ENCODE measurements around the gene RMDN2. TPM values are rescaled to one million over a fixed set of nuclear protein-coding genes. Genes with fewer than 3 reads are reported as not detected.

Gene RMDN2
- polyA plus RNA-seq, 1 donor (not counting 4 experiments of a cell fraction or from before 2014, with no cell fraction given) = 9.3 TPM

GRCh38 chr2:38037757-38038621 is 112.9 kb downstream of the RMDN2 start:
- H3K4me3 ChIP-seq (ENCODE audit: control insufficient read depth in 2 of 3, extremely low read depth in 1 of 3, insufficient read depth in 2 of 3, low read depth in 1 of 3, low read length in 3 of 3) = peak overlapping the region in 2 of 3 experiments; percentile 26 to 29
- H3K27me3 ChIP-seq (ENCODE audit: control insufficient read depth, extremely low read depth, insufficient read depth, low read length) = peaks cover 24% of the 10 kb centered on the region
- no peak overlapping the region for H3K27ac ChIP-seq (ENCODE audit: control insufficient read depth, insufficient read depth, low read length)
- TF ChIP-seq CTCF (optimal IDR thresholded peaks at IDR 0.05 in 1 of 3, IDR thresholded peaks at IDR 0.05 in 1 of 3, conservative IDR thresholded peaks at IDR 0.05 in 1 of 3; ENCODE audit: extremely low read depth in 1 of 3, insufficient read depth in 2 of 3, low read length in 3 of 3) (peak in 1 of 3 experiments; percentile 7), EZH2 (IDR thresholded peaks at IDR 0.05; ENCODE audit: low read length) (no peak)
- H4K20me1 ChIP-seq (ENCODE audit: control insufficient read depth, extremely low read depth, insufficient read depth, low read length) = no peaks in the 10 kb centered on the region
- FAIRE-seq (no peak), DNase-seq (ENCODE audit: low read depth, low spot score) (no peak)
- H3K9me1 ChIP-seq (ENCODE audit: control insufficient read depth, extremely low read depth, insufficient read depth, low read length) = no peaks in the 10 kb centered on the region
- no peak overlapping the region for H3K9ac ChIP-seq (ENCODE audit: control insufficient read depth, extremely low read depth, insufficient read depth, low read length)
- no peaks in the 10 kb centered on the region for H3K36me3 ChIP-seq (ENCODE audit: control insufficient read depth in 2 of 2, extremely low read depth in 1 of 2, insufficient read depth in 2 of 2, low read length in 2 of 2)
- H3K4me2 ChIP-seq (ENCODE audit: control insufficient read depth, extremely low read depth, insufficient read depth, low read depth, low read length) = peak overlapping the region; percentile 83
- H2AFZ ChIP-seq (ENCODE audit: control insufficient read depth, low read length) = peak overlapping the region; percentile 65
- H3K4me1 ChIP-seq (ENCODE audit: control insufficient read depth, extremely low read depth, insufficient read depth, low read length) = peaks cover 15% of the 10 kb centered on the region
- dilution Hi-C loops (cut with MboI; ENCODE audit: extremely low pct_ligation_motif_present, low sequenced_read_pairs) = no loop called here
- H3K9me3 ChIP-seq (ENCODE audit: control insufficient read depth, low read depth, low read length) = no peaks in the 10 kb centered on the region
- no peaks in the 10 kb centered on the region for H3K79me2 ChIP-seq (ENCODE audit: control insufficient read depth, insufficient read depth, low read length)

- FAIRE-seq = no peak
- Histone ChIP-seq H3K9ac (ENCODE audit: control insufficient read depth, extremely low read depth, insufficient read depth, low read length) (no peak overlapping the region), H3K9me1 (ENCODE audit: control insufficient read depth, extremely low read depth, insufficient read depth, low read length) (no peaks in the 10 kb centered on the region), H2AFZ (ENCODE audit: control insufficient read depth, low read length) (no peak overlapping the region), H3K27me3 (ENCODE audit: control insufficient read depth, extremely low read depth, insufficient read depth, low read length) (peaks cover 24% of the 10 kb centered on the region), H3K4me3 (ENCODE audit: control insufficient read depth in 2 of 3, extremely low read depth in 1 of 3, insufficient read depth in 2 of 3, low read depth in 1 of 3, low read length in 3 of 3) (peak overlapping the region in 1 of 3 experiments; percentile 29), H3K9me3 (ENCODE audit: control insufficient read depth, low read depth, low read length) (no peaks in the 10 kb centered on the region), H3K4me1 (ENCODE audit: control insufficient read depth, extremely low read depth, insufficient read depth, low read length) (peaks cover 15% of the 10 kb centered on the region), H3K27ac (ENCODE audit: control insufficient read depth, insufficient read depth, low read length) (no peak overlapping the region), H4K20me1 (ENCODE audit: control insufficient read depth, extremely low read depth, insufficient read depth, low read length) (no peaks in the 10 kb centered on the region), H3K4me2 (ENCODE audit: control insufficient read depth, extremely low read depth, insufficient read depth, low read depth, low read length) (peak overlapping the region; percentile 83), H3K79me2 (ENCODE audit: control insufficient read depth, insufficient read depth, low read length) (no peaks in the 10 kb centered on the region), H3K36me3 (ENCODE audit: control insufficient read depth in 2 of 2, extremely low read depth in 1 of 2, insufficient read depth in 2 of 2, low read length in 2 of 2) (no peaks in the 10 kb centered on the region)
- dilution Hi-C loops (cut with MboI; ENCODE audit: extremely low pct_ligation_motif_present, low sequenced_read_pairs) = no loop called here
- TF ChIP-seq EZH2 (IDR thresholded peaks at IDR 0.05; ENCODE audit: low read length) (no peak), CTCF (optimal IDR thresholded peaks at IDR 0.05 in 1 of 3, IDR thresholded peaks at IDR 0.05 in 1 of 3, conservative IDR thresholded peaks at IDR 0.05 in 1 of 3; ENCODE audit: extremely low read depth in 1 of 3, insufficient read depth in 2 of 3, low read length in 3 of 3) (no peak)
- no peak for DNase-seq (ENCODE audit: low read depth, low spot score)
Observed at GRCh38 chr2:38038682-38039081, 113.6 kb downstream of the RMDN2 start.

Measured in keratinocyte (primary cell).